Activated gamma-delta T cell (primary cell): ENCODE measurements around the gene SCMH1.

Experiments used
- DNase-seq: peaks from one replicate; lab custom pipeline; 2025; lab: John Stamatoyannopoulos, UW

SCMH1 gene

DNA sequence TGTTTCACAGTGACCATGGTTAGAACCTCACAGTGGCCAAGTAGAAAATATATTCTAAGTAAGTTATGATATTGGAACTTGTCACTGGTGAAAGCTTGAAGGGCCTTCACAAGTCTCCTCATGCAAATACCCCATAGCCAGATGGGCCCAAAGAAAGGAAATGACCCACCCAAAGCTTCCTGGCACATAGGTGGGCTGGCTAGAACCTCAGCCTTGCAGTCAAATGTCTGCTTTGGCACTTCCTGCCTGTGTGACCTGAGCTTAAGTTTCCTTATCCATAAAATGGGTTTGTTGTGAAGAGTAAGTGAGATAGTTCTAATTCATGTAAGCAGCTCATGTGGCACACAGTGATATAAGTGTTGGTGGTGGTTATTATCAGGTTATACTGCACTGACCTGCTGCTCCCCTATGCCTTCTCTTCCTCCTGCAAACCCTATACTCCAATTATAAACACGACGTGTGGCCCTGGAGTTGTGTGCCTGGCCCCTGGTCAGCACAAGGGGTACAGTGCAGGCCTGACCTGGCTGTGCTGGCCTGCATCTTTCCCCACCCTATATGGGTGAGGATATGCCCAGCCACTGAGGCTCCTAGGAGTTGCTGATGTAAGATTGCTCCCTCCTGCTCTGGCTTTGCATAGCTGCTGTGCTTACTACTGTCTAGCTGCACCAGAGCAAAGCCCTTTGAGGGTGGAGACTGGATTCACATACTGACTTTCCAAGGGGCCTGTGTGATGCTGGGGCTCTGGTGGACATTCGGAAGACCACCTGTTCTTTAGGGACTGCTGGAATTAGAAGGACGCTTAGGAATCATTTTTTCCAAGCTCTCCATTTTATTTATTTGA lies 215.9 kb downstream of the SCMH1 start:
- DNase-seq = no peak

DNA sequence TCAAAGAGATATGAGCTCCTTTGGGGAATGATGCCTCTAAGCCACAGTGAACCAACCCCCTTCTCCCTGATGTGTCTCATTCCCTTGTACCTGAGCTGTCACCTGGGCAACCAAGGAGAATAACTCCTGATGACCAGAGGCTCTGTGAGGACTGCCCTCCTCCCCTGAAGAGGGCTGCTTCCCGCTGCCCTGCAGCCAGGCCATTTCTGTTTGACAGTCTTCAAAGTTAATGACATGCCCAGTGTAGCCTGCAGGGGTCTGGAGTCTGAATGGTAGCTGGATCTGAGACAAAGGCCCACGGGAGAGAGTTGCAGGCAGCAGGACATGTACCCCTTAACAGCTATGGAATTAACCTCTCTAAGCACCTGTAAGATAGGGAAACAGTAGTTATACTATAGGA lies 217.2 kb downstream of the SCMH1 start:
- DNase-seq = no peak

DNA sequence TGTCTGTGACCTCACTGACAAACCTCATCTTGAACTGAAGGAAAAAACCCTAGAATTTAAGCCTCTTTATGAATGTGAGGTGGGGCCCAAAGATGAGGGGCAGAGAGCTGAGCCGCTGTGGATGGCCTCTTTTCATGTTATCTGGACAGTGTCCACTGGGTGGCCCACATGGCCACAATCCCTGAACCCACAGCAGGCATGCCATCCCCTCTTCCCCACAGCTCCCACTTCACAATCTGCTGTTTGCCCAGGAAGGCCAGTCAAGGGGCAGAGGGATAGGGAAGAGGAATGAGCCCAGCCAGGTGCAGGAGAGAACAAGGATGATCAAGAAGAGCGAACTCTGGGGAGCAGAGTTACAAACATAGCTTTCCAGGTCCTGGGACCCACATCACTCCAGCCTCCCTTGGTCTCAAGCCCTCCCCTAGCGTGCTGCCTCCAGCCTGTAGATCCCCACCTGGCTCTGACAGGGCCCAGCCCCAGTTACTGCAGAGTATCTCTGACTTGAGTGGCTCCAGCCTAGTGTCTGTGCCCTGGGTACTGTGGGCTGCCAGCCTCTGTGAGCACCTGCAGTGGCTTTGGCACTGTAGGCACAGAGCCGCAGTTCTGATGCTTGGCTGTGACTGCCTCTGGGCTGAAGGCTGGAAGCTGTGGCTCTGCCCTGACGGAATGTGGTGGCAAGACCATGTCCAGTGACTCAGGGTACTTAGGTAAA lies 218.7 kb downstream of the SCMH1 start:
- DNase-seq = no peak

DNA sequence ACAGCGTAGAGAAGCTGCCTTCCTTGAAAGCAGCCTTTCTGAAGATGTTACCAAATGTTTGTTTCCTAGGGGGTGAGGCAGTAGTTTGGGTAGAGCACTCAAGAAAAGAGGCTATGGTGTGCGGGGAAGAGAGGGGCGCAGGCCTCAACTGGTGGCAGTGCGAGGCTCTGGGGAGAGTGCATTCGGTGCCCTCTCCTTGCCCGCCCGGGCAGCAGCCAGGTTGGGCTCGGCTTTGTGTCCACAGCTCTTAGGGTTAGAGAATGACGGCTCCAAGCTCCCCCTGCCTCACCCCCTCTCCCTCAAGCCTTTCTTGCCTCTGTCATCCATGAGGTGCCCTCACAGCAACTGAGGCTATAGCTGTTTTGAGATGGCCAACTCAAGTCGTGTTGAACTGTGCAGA lies 219.7 kb downstream of the SCMH1 start:
- no peak for DNase-seq

DNA sequence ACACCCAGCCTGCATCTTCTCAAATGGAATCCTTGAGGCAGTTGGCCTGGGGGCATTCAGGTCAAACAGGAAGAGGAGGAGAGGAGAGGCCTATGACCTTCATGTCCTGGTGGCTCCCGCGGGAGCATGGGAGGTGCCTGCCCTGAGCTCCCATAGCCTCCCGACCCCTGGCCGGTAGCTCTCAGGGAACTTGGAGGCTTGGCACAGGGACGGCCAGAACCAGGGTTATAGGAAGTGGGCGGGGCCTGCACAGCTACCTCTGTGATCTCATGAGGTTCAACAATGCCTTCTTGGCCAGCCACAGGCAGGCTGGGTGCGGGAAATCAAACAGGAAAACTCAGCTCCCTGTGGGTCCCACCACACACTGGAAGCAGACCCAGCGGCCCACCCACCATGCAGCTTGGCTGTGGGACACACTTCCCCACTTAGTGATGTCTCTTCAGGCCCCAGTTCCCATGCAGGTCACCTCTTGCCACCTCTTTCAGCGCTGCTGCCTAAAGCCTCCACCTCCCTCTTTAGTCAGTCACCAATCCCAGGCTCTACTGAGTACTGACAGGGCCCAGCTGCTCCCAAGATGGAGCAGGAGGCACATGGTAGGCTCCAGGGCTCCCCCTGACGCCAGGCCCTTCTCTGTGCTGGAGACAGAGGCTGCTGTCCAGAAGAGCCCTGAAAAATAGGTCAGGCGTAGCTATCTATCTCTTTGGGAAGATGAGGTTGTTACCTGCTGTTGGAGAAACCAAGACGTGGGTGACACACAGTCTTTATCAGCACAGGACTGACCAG lies 220.4 kb downstream of the SCMH1 start, which contains the start of gene SLFNL1:
Gene SLFNL1 (minus strand): TSS at position 200 of the 783 bp plus-strand sequence. CDS start 1,065 bp downstream, outside the sequence.
- DNase-seq = no peak

DNA sequence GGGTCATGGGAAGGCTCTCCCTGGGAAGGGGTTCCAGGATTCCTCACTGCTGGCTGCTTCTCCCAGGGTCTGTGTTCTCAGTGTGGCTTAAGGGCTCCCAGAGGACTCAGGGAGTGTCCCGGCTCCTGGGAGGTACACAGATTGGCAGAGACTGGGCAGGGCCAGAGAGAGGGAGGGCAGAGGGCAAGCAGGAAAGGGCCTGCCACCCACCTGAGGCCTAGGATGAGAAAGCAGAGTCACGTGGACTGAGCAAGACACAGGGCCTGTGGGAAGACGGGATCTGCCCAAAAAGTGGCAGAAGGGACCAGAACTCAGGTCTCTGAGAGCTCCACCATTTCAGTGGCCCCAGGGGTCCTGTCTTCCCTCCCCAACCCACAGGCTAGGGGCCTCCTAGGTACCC lies 221.5 kb downstream of the SCMH1 start:
- no peak for DNase-seq

DNA sequence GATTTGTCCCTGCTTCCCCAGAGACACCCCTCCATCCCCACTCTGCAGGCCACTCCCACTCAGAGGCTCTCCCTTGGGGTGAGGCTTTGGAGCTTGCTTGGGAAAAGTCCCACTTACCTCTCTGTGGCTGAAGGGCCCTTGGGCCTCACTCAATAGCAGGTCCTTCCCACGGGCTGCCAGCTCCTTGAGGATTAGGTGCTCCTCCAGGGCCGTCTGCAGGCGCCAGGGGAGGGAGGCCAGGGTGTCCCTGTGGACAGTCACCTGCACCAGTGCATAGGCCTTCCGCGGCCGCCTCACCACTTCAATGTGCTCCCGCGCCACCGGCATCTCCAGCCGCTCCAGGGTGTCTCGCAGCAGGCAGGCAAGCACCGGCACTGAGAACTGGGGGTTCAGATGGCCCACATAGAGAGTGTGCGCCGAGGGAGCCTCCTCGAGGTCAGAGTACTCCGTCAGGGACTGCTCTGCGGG lies 222.0 kb downstream of the SCMH1 start:
- DNase-seq = no peak

GRCh38 chr1:41019353-41019745 lies 222.8 kb downstream of the SCMH1 start:
- no peak for DNase-seq

DNA sequence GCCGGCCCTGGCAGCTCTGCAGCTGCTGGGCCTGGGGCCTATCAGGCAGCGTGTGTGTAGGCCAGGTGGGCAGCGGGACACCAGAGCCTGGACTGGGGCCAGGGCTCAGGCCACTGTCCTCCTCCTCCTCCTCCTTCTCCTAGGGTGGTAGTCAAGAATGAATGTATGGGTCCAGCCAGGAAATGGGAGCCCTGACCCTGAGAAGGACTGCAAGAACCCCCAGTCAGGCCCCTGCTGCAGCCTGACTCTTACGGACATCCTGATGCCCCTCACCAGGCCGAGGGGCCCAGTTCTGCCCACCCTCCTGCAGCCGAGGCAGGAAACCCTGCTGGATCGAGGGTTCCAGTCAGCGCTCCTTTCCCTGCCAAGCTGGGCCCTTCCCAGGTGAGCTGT lies 224.1 kb downstream of the SCMH1 start:
- DNase-seq = no peak

DNA sequence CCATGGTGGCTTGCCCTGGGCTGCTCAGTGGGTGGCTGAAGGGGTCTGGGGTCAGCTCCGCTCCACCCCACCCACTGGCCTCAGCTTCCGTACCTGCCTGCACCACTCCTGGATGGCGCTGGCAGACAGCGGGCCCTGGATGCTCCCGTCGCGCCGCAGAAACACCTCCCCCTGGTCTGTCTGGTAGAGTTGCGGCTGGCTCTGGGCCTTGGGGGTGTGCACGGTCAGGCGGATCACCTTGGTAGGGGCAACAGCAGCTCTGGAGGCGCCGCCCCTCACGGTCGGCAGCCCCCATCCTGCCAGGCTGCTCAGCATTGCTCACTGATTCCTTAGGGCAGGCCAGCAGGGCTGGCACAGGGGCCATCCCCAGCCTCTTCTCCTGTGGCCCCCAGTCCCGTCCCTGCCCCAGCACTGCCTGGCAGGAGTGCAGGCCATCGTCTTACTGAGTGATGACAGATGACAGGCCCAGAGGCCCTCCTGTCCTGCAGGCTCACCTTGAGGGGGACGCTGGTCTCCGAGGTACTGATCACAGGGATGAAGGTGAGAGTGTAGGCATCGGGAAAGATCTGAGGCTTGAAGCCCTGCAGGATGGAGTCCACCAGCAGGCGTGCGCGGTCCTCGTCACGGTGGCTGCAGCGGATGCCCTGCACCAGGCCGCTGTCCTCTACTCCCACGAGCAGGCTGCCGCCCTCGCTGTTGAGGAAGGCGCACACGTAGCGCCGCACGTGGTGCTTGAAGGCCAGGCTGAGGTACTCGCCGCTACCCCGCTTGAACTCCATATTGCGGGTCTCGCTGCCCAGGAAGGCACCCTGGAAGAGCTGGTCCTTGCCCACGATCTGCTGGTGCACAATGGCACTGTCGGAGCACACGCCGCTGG lies 224.7 kb downstream of the SCMH1 start:
- DNase-seq = no peak

- DNase-seq = no peak
Measured at GRCh38 chr1:41015897-41016470, 226.1 kb downstream of the SCMH1 start.

- no peak for DNase-seq
Measured at GRCh38 chr1:41015281-41015896, 226.7 kb downstream of the SCMH1 start.

GRCh38 chr1:41014871-41015270 lies 227.2 kb downstream of the SCMH1 start:
- DNase-seq = no peak

- DNase-seq = no peak
Measured at GRCh38 chr1:41013796-41014195, 228.3 kb downstream of the SCMH1 start.

GRCh38 chr1:41013024-41013423 lies 229.1 kb downstream of the SCMH1 start:
- no peak for DNase-seq

- DNase-seq = no peak
Measured at GRCh38 chr1:41010345-41010744, 231.8 kb downstream of the SCMH1 start.

DNA sequence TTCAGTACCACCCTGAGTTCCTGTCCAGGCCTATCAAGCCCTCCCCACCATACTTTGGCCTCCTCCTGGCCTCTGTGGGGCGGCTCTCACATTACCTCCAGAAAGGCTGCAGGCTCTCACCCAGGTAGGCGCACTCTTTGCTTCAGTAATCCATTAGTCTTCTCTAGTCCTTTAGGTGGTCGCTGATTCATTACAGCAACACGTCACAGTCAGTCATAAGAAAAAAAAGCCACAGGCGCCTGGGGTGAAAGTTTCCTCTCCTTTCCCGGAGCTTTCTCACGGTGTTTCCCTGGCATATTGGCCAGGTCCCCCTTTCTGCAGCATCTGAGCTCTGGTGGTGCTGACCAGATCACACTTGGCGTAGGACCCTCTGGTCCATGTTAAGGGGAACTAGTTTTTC lies 232.6 kb downstream of the SCMH1 start:
- no peak for DNase-seq

- no peak for DNase-seq
Measured at GRCh38 chr1:41006942-41007865, 234.9 kb downstream of the SCMH1 start.

DNA sequence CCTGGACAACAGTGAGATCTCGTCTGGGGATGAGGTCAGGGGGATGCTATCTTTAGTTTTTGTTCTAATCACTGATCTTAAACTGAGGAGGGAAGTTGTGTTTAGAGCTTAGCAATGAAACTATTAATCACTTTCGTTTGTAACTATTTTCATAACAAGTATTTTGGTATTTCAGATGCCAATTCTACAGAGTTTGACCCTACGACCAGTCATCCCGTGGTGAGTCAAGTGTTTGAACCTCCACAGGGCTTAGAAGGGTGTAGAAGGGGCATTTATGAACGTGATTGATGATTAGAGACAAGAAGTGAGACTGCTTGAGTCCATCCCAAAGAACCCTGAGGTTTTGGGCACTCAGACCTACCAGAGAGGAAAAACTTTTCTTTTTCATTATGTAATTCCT lies 236.2 kb downstream of the SCMH1 start:
- DNase-seq = no peak
